Measurements from ENCODE around the gene INPP5A.
"Not testable (repeated sequence)": the region's sequence is repeated elsewhere in the genome, so short reads cannot be mapped to it uniquely, and the experiment has no call there.

Gene INPP5A

DNA sequence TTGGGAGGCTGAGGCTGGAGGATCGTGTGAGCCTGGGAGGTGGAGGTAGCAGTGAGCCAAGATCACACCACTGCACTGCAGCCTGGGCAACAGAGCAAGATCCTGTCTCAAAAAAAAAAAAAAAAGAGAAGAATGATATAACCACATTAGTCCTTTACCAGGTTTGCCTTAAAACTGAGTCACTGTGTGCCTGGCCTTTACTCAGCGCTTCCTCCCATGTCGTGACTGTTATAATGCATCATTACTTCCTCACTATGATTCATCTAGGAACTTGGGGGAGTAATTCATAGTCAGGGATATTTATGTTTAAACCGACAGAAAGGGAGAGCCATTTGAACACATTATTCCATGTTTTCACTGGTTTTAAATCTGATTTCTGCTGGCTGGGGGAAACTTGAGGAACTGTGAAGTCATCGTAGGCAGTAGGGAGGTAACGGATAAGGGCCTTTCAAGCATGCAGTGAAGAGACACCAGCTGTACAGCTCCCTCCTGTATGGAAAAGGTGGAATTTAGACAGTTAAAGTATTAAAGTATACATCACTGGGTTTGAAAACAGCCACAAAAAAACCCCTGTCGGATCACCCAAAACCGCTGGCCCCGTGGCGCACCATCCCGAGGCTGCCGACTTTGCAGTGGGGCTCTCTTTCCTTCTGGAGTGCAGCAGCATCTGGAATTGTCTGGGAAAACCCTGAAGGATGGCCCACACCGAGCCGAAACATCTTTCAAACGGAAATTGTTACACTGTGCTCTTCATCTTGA, 128.5 kb downstream of the INPP5A start:
- DNase-seq = no peak

DNA sequence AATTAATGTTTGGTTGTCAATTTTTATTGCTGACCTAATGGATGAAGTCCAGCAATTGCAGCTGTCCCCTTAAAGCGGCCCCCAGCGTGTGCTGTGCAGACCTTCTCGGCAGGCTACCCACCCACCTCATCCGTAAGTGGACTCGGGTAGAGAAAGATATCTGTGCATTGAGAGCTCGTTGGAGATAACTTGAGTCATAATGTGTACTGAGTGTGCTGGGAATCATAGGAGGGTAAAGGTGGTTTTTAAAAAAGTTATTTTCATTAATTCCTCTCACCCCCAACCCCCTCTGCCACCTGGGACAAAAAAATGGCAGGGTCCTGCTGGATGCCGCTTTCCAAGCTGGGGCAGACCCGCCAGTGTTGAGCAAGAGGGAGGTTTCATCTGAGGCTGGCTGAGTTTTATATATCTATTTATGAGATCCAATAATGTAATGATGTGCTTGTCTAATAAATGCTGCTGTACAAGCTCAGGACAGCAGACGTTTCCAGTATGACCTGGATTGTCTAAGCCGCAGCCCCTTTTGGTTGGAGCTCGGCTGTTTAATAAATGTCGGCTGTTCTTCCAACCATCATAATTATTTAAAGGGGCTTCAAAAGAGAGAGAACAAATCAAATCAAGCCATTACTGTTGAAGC, 129.2 kb downstream of the INPP5A start:
- no peak for DNase-seq

DNA sequence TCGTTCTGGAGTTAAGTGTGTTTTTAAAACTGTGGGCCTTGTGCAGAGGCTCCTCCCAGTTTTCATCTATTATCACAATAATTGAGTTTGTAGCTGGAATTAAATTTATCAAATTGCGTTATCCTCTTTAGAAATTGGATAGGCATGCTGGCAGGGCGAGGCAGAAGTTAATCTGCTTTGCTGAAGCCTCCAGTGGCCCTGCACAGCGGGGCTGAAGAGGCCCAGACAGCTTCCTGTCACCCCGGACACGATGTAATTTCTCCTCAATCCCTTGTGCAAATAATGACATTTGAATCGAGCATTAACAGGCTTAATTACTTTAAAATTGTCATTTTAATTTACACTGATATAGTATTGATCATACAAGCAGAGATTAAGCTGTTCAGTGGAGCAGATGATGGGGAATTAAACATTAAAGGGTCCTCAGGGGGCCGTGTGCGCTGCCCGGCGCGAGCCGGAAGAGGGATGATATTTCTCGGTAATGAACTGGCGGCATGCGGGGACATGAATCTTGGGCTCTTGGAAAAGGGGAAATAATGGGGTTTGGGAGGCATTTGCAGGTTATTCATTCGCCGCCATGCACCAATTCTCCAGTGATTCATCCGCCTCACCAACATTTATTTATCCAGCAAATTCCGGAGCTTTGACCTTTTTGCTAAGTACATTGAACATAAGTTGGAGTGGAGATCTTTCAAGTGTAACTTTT, 129.9 kb downstream of the INPP5A start:
- DNase-seq = no peak

DNA sequence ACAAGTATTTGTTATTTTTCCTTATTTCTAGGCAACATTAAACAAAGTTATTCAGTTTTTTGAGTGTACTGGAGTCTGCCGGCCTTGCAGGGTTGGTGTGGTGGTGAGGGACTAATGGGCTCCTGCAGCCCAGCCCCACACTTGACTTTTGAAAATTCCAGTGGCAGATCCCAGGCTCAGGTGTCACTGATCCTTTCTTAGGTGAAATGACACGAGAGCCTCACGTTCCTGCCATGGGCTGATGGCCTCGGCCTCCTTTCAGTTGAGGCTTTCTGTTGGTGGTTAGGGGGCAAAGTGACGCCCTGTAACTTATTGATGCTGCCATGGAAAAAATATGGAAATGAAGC, 130.4 kb downstream of the INPP5A start:
- no peak for DNase-seq

DNA sequence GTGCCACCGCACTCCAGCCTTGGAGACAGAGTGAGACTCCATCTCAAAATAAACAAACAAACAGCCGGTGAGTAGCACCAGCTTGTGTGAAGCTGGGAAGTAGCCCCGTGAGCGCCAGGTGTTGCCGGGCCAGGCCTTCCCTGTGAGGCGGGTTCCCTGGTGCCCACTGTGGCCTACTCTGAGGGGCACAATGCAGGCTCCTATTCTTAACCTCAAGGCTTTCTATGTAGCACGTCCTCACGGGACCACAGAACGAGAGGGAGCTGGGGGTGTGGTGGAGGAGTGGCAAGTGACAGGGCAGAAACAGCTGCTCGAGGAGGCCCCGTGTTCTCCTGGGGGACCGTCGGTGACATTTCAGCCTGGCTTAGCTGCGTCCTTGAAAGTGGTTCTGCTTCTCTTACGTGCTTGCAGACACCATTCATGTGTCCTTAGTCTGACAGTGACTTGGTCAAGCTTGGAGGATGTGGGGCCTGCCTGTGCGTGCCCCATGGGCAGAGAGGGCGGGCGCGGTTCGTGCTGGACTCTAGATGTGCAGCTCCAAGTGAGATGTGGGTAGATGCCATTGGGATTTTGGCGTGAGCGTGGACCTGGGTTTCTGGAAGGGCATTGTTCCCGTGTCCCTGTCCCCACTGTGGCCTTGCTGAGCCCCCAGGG, 131.7 kb downstream of the INPP5A start:
- DNase-seq = no peak

DNA sequence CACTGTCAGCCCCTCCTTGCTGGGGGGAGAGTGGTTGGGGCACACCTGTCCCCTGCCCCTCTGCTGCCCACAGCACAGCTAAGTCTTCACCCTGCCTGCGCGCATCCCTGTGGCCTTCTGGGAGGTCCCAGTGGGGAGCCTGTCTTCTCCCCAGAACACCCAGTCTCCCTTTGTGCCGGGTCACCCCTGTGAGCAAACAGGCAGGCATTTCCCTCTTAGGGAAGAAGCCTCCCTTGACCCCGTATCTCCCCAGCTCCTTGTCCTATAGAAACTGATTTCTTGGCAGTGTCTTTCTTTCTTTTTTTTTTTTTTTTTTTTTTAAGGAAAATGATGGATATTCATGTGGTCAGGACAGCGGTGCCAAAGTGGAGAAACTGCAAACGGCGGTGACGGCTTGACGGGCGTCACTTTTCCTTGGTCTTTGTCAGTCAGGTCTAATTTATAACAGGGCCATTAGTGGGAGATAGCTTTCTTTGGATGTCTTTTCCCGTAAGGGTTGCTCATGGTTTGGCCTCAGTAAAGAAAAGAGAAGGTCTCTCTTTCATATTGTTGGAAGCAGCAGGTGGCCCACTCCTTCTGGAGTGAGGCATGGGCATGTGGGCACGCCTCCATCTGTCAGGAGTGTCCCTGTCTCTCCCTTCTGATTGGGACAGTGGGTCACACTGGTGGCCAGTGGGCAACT, 133.1 kb downstream of the INPP5A start:
- no peak for DNase-seq

DNA sequence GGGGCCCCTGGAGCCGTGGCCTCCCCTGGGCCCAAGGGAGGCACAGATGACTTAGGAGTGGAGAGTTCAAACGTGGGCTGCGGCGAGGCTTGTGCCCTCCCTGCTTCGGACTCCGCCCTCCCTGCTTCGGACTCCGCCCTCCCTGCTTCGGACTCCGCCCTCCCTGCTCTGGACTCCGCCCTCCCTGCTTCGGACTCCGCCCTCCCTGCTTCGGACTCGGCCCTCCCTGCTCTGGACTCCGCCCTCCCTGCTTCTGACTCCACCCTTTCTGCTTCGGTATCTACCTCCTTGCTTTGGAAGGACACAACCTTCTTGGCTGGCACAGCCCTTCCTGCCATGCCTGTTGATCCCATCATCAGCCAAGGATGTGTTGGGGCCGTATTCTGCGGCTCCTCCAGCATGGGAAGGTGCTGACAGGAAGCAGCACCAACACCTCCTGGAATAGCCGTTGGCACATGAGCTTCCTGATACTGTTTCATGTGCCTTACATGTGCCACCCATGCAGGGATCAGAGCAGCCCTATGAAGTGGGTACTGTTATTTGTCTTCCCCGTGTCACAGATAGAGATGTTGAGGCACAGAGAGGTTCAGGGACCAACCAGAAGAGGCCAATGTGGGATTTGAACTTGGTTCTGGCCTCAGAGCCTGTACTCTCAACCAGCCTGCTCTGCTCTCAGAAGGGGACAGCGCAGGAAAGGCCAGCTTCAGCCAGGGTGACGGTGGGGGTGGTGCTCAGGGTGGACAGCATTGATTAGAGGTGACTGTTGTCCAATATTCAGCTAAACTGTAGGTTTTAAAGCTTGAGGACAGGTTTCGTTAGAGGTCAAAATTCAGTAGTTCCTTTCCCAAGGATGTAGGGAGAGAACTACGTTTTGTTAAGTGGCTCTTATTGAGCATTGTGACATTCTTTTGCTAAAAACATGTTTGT, 133.9 kb downstream of the INPP5A start:
- DNase-seq = no peak

DNA sequence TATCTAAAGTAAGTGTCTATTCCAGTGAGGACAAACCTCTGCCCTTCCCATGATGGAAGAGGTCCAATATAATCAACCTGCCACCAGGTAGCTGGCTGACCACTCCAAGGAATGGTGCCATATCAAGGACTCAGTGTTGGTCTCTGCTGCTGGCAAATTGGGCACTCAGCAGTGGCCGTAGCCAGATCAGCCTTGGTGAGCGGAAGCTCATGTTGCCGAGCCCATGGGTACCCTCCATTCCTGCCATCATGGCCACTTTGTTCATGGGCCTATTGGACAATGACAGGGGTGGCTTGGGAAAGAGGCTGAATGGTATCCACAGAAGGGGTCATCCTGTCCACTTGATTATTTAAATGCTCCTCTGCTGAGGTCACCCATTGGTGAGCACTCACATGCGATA, 136.2 kb downstream of the INPP5A start:
- DNase-seq = not testable (repeated sequence)

DNA sequence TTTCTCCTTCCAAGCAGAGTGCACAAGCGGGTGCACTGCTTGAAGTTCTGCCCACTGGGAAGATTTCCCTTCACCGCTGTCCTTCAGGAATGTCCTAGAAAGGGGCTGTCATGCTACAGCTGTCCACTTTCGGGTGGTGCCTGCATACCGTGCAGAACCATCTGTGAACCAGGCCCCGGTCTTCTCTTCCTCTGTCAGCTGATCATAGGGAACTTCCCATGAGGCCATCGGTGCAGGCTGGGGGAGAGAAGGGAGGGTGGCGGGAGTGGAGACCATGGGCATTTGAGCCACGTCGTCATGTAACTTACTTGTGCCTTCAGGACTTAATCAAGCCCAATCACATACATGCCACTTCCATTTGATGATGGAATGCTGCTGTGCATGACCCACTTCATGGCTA, 136.7 kb downstream of the INPP5A start:
- no peak for DNase-seq

DNA sequence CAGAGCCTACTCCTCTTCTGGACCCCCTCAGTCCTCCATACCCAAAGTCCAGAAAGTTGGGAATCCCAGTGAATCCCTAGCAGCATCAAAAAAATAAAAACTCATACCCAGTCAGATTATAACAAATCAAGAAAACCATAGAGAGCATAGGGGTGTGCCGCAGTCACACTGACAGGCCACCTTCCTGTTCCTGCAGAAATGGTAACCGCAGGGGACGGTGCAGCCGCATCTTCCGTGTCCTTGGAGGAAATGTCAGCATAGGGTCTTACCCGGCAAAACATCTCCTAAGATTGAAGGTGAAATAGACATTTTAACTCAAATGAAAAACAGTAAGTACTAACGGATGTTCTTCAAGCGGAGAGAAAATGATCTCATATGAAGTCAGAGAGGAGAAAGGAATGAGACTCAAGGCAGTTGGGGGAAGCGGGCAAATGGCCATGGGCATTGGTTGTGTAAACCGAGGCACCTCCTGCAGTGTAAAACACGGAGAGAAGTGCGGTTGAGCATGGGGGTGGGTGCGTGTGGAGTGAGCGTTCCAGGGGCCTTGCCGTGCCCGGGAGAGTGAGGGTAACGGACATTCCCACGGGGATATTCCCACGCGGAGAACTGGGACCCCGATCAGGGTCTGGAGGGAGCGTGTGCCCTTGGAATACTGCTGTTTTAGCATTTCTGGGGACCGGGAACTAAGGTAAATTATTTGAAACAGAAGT, 137.6 kb downstream of the INPP5A start:
- no peak for DNase-seq

DNA sequence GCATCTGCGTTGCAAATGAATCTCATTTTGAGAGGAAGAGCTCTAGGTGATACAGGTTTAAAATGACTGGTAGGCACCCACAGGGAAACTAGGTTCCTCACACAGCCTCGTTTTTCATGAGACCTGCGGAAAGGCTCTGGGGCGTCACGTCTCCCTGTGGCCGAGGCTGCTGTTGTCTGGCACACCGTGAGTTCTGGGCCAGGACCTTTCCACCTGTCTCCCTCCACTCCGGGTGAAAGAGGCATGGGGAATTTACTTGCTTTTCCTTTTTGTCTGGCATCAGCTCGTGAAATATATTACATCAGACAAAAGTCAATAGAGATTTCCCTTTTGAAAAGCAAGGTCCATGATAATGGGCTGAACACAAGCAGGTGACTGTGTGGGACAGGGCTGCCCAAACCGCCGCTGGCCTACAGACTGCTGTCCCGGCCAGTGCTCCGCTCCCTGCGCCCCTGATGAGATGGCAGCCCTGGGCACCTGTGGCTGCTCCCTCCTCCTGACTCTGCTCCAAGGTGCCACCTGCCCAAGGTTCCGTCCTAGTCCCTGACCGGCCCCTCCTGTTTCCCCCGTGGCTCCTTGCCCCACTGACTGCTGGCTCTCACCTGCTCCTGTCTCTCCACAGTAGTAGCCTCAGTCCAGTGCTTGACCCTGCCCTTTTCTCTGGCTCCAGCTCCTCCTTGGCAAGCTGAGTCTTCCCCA, 138.8 kb downstream of the INPP5A start:
- DNase-seq = no peak

DNA sequence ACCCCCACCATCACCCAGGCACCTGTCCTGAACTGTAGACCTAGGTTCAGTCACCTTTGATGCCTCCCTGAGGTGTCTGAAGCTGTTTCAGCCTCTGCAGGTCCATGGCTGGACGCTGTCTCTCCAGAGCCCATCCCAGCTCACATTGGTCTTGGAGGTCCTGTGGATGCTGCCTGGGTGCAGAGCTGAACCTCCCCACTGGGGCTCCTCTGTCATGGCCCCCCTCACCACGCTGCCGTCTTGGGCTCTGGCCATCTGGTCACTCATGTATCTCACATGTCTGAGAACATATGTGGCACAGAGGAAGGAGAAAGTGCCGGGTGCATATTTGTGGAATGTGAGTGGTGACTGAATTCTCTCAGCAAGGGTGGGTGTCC, 139.5 kb downstream of the INPP5A start:
- DNase-seq = no peak

DNA sequence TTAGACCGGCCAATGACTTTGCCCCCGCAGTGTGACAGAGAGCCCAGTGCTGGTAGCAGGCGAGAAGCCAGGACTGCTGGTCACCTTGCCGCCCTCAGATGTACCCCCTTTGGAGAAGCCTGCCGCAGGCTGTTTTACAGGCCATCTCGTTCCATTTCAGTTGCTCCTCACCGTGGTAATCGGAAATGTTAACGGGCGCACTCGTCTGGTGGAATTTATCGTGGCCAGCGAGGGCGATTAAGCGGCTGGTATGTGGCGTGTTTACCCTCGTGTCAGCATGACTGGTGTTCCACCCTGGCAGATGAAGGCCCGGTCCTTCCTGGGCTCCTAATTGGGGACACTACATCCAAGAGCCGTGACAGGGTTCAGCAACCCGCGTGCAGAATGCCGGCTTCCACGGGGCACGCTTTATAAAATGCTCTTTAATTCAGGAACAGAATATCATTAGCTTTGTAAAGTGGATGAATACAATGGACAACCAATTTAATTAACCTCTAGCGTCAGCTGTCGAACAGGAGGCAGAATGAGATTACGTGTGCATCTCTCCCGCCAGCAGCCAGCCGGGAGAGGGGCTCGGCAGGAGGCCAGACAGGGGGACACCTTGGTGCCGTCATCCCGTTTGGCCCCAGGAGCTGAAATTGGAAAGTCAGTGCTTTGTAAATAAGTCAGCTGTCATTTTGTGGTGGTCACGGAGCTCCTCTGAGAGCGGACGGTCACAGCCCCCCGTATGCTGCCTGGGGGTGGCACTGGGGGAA, 140.1 kb downstream of the INPP5A start:
- DNase-seq = no peak

DNA sequence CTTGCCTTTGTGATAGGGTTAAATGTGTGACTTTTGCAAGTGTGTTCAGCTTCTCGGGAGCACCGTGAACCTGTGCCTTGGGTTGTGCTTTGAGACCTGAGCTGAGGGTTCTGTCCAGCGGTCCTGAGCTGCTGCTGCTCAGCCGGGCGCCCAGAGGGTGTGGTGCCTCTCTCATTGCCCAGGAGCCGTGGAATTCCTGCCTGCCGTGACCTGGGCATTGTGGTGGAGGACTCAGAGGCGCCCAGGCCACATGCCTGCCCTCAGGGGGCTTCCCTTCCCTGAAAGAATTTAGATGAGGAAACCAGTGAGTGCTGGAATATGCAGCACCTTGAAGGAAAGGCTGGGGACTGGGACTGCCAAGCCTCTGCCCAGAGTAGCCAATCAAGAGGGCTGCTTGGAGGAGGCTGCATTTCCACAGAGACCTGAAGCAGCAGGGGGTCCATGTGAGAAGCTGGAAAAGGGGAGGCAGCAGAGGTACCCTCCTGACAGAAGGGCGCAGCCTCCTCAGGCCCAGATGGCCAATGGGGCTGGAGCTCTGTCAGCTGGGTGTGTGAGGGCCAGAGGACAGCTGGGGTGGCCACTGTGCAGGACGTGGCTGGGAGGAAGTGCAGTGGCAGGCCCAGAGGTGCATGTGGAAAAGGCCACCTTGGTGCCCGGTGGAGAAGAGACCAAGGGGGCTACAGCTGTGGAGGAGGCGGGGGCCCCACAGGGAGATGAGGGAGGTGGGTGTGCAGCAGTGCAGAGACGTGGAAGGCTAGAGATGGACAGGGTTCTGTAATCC, 141.0 kb downstream of the INPP5A start:
- no peak for DNase-seq

DNA sequence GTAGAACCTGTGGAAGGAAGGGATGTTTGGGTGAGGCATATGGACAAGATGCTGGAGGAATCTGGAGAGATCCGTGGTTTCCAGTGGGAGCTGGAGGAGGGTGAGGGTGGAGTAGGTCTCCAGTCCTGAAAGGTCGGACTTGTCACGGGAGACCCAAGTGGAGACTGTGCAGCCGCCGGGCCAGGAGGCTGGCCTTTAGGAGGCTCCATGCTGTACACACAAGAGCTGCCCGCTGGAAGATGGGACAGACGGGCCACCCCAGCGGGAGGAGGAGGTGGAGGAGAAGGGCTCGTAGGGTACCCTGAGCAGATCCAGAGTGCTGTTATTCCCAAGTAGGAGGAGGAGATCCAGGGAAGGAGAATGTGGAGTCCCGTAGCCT, 141.6 kb downstream of the INPP5A start:
- no peak for DNase-seq

DNA sequence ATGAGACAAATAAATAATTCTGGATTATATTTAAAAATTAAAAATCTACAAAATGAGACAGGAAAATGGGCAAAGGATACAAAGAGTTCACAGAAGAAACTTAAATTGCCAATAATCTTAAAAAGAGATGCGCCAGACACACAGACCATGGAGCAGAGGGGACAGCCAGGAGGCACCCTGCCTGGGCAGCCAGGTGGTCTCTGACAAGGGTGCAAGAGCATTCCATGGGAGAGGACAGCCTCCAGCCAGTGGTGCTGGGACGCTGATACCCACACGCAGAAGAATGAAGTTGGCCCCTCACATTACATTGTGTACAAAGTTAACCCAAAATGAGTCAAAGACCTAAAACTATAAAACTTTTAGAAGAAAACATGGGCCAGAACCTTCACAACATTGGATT, 142.1 kb downstream of the INPP5A start:
- DNase-seq = no peak

DNA sequence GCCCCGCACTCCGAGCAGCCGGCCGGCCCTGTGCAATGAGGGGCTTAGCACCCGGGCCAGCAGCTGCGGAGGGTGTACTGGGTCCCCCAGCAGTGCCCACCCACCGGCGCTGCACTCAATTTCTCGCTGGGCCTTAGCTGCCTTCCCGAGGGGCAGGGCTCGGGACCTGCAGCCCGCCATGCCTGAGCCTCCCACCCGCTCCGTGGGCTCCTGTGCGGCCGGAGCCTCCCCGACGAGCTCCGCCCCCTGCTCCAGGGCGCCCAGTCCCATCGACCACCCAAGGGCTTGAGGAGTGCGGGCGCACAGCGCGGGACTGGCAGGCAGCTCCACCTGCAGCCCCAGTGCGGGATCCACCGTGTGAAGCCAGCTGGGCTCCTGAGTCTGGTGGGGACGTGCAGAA, 143.2 kb downstream of the INPP5A start:
- DNase-seq = not testable (repeated sequence)

DNA sequence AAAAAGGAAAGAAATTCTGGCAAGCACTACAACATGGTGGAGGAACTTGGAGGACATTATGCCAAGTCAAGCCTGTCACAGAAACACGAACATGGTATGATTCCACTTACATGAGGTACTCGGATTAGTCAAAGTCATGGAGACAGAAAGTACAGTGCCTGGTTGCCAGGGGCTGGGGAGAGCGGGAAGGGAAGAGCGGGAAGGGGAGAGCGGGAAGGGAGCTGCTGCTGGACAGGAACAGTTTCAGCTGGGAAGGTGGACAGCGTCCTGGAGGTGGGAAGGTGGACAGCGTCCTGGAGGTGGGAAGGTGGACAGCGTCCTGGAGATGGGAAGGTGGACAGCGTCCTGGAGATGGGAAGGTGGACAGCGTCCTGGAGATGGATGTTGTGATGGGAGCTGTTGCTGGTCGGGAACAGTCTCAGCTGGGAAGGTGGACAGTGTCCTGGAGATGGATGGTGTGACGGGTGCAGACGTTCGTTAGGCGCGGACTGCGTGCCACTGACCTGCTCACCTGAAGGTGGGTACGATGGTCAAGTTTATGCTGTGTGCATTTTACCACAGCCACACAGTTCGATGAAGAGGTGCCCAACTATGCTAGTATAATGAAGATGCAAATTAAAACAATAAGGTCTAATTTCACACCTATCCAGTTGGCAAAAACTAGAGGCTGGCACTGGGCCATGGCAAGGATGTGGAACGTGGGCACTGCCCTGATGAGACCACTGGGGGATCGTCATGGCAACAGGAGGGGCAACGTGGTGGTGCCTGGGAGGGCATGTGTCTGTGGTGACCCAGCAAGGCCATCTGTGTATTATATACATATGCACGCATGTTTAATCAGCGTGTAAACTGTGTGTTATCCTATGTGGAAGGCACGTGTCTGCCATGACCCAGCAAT, 144.5 kb downstream of the INPP5A start:
- no peak for DNase-seq

Measured in hippocampal formation (tissue), 2 donors.